Activated CD4-positive, alpha-beta memory T cell treated with anti-CD3 and anti-CD28 coated beads for 36 hours (primary cell): ENCODE data around the gene CTDP1. TPM values are rescaled to one million over a fixed set of nuclear protein-coding genes. Genes with fewer than 3 reads are reported as not detected.

Source experiments
- CTCF ChIA-PET: fragments of 350-600 bp; sonication (Branson Sonifier 250); formaldehyde crosslinking; loops from one replicate; lab custom pipeline; 2021; ENCODE audit warnings: antibody characterized with exemption, inconsistent platforms; lab: Charles Lee
- POLR2A ChIA-PET: fragments of 350-600 bp; sonication (Branson Sonifier 250); formaldehyde crosslinking; loops from one replicate; lab custom pipeline; 2021; ENCODE audit warnings: antibody characterized with exemption; lab: Charles Lee
- DNase-seq: peaks from one replicate; pipeline ENCODE4 v3.0.0-alpha.2; 2020
- H3K27ac Mint-ChIP-seq: one replicate; pipeline ENCODE4 v1.8.0; 2021; ENCODE audit warnings: mixed read lengths
- H3K27me3 Mint-ChIP-seq: one replicate; pipeline ENCODE4 v1.8.0; 2021; ENCODE audit warnings: mixed read lengths
- H3K36me3 Mint-ChIP-seq: one replicate; pipeline ENCODE4 v1.8.0; 2021; ENCODE audit warnings: mixed read lengths
- H3K4me1 Mint-ChIP-seq: one replicate; pipeline ENCODE4 v1.8.0; 2021; ENCODE audit warnings: low read depth, mixed read lengths
- H3K4me3 Mint-ChIP-seq: one replicate; pipeline ENCODE4 v1.8.0; 2021; ENCODE audit warnings: mild to moderate bottlenecking, mixed read lengths
- H3K9me3 Mint-ChIP-seq: one replicate; pipeline ENCODE4 v1.8.0; 2021; ENCODE audit warnings: mixed read lengths
- intact Hi-C: fragments of 100-400 bp; cut with micrococcal nuclease; formaldehyde crosslinking; loops from one replicate; pipeline ENCODE4 v1.15.1; 2023
- total RNA-seq, 2 experiments: library from RNA; stranded (reverse); gene quantifications; one replicate each; pipeline ENCODE4 v1.2.3, GENCODE V29; 2021

CTDP1 gene
- 10 to 100 TPM; 35.4 to 36.0 TPM for total RNA-seq

GRCh38 chr18:79679552-79680099 is at the start of gene CTDP1:
Gene CTDP1, plus strand, starts transcription at chr18:79679803. Its CDS starts 145 bp downstream, at chr18:79679948.
- Mint-ChIP-seq H3K36me3 (peaks cover 35% of the 10 kb centered on the region), H3K9me3 (no peaks in the 10 kb centered on the region), H3K27ac (peak within 1 kb of the TSS; percentile 98), H3K4me1 (peaks cover 67% of the 10 kb centered on the region), H3K4me3 (peak within 1 kb of the TSS; percentile 90), H3K27me3 (no peaks in the 10 kb centered on the region)
- DNase-seq: peak; percentile 93
- CTCF ChIA-PET: interaction anchor here (0.9 kb wide), 1 partner anchor 285 kb away, joined by 3 read pairs; the partner anchor contains the start of gene HSBP1L1
- intact Hi-C loops: loop anchor here (1.0 to 10.0 kb wide), 9 partner anchors 156 to 610 kb away; partner anchors contain the start of genes ADNP2, ATP9B, NFATC1 and RBFA
- POLR2A ChIA-PET: interaction anchor here (1.0 to 1.5 kb wide), 3 partner anchors 157 to 287 kb away, joined by 4 to 7 read pairs (median 4); no protein-coding TSS in a partner anchor

- Mint-ChIP-seq H3K4me1 (peaks cover 3% of the 10 kb centered on the region), H3K4me3 (no peak overlapping the region), H3K27me3 (peaks cover 4% of the 10 kb centered on the region), H3K9me3 (peaks cover 5% of the 10 kb centered on the region), H3K27ac (no peak overlapping the region), H3K36me3 (no peaks in the 10 kb centered on the region)
- no peak for DNase-seq
- ChIA-PET POLR2A (no interaction called here), CTCF (no interaction called here)
- intact Hi-C loops: no loop called here
Measured at GRCh38 chr18:79630281-79631095, 49.1 kb upstream of the CTDP1 start.

GRCh38 chr18:79631096-79631507 is 48.5 kb upstream of the CTDP1 start:
- ChIA-PET POLR2A (no interaction called here), CTCF (no interaction called here)
- DNase-seq: peak; percentile 6
- Mint-ChIP-seq H3K4me1 (peaks cover 3% of the 10 kb centered on the region), H3K4me3 (no peak overlapping the region), H3K36me3 (no peaks in the 10 kb centered on the region), H3K27ac (no peak overlapping the region), H3K9me3 (peaks cover 5% of the 10 kb centered on the region), H3K27me3 (peaks cover 2% of the 10 kb centered on the region)
- intact Hi-C loops: no loop called here

- Mint-ChIP-seq H3K27me3 (peaks cover 2% of the 10 kb centered on the region), H3K36me3 (no peaks in the 10 kb centered on the region), H3K4me1 (peaks cover 3% of the 10 kb centered on the region), H3K27ac (no peak overlapping the region), H3K4me3 (no peak overlapping the region), H3K9me3 (peaks cover 5% of the 10 kb centered on the region)
- CTCF ChIA-PET: no interaction called here
- peak; percentile 5 for DNase-seq
- intact Hi-C loops: no loop called here
- POLR2A ChIA-PET: no interaction called here
Measured at GRCh38 chr18:79631761-79632446, 47.7 kb upstream of the CTDP1 start.

GRCh38 chr18:79632765-79633164 is 46.8 kb upstream of the CTDP1 start:
- CTCF ChIA-PET: interaction anchor here (2.0 kb wide), 1 partner anchor 252 kb away, joined by 8 read pairs; no protein-coding TSS in a partner anchor
- Mint-ChIP-seq H3K36me3 (no peaks in the 10 kb centered on the region), H3K4me1 (peaks cover 3% of the 10 kb centered on the region), H3K27me3 (peaks cover 2% of the 10 kb centered on the region), H3K4me3 (no peak overlapping the region), H3K9me3 (peaks cover 5% of the 10 kb centered on the region), H3K27ac (no peak overlapping the region)
- intact Hi-C loops: no loop called here
- POLR2A ChIA-PET: no interaction called here
- DNase-seq: peak; percentile 4

- DNase-seq: peak; percentile 2
- Mint-ChIP-seq H3K27ac (no peak overlapping the region), H3K4me3 (no peak overlapping the region), H3K4me1 (peaks cover 3% of the 10 kb centered on the region), H3K9me3 (peaks cover 5% of the 10 kb centered on the region), H3K36me3 (no peaks in the 10 kb centered on the region), H3K27me3 (peaks cover 5% of the 10 kb centered on the region)
- intact Hi-C loops: no loop called here
- ChIA-PET POLR2A (no interaction called here), CTCF (interaction anchor here (2.0 kb wide), 1 partner anchor 254 kb away, joined by 8 read pairs; no protein-coding TSS in a partner anchor)
Measured at GRCh38 chr18:79634186-79634585, 45.4 kb upstream of the CTDP1 start.

GRCh38 chr18:79634593-79635426 is 44.8 kb upstream of the CTDP1 start:
- no peak overlapping the region for H3K27ac Mint-ChIP-seq
- peaks cover 3% of the 10 kb centered on the region for H3K4me1 Mint-ChIP-seq
- intact Hi-C loops: no loop called here
- ChIA-PET POLR2A (no interaction called here), CTCF (interaction anchor here (2.0 kb wide), 1 partner anchor 254 kb away, joined by 8 read pairs; no protein-coding TSS in a partner anchor)
- no peaks in the 10 kb centered on the region for H3K36me3 Mint-ChIP-seq
- peaks cover 5% of the 10 kb centered on the region for H3K27me3 Mint-ChIP-seq
- DNase-seq: peak; percentile 1
- peaks cover 5% of the 10 kb centered on the region for H3K9me3 Mint-ChIP-seq
- H3K4me3 Mint-ChIP-seq: no peak overlapping the region

- intact Hi-C loops: no loop called here
- Mint-ChIP-seq H3K27ac (no peak overlapping the region), H3K4me3 (no peak overlapping the region), H3K4me1 (peaks cover 3% of the 10 kb centered on the region), H3K36me3 (no peaks in the 10 kb centered on the region), H3K9me3 (peaks cover 5% of the 10 kb centered on the region), H3K27me3 (peaks cover 8% of the 10 kb centered on the region)
- CTCF ChIA-PET: no interaction called here
- peak; percentile 5 for DNase-seq
- POLR2A ChIA-PET: no interaction called here
Measured at GRCh38 chr18:79635427-79635726, 44.2 kb upstream of the CTDP1 start.

- Mint-ChIP-seq H3K27ac (no peak overlapping the region), H3K9me3 (peaks cover 5% of the 10 kb centered on the region), H3K4me3 (no peak overlapping the region), H3K27me3 (peaks cover 12% of the 10 kb centered on the region), H3K4me1 (no peaks in the 10 kb centered on the region), H3K36me3 (no peaks in the 10 kb centered on the region)
- POLR2A ChIA-PET: no interaction called here
- no peak for DNase-seq
- CTCF ChIA-PET: no interaction called here
- intact Hi-C loops: no loop called here
Measured at GRCh38 chr18:79637181-79637920, 42.3 kb upstream of the CTDP1 start.

GRCh38 chr18:79637921-79638909 is 41.4 kb upstream of the CTDP1 start:
- Mint-ChIP-seq H3K9me3 (peaks cover 5% of the 10 kb centered on the region), H3K4me3 (no peak overlapping the region), H3K27ac (no peak overlapping the region), H3K27me3 (peaks cover 12% of the 10 kb centered on the region), H3K4me1 (no peaks in the 10 kb centered on the region), H3K36me3 (no peaks in the 10 kb centered on the region)
- ChIA-PET CTCF (interaction anchor here (0.6 to 0.7 kb wide), 2 partner anchors 257 to 260 kb away, joined by 3 read pairs; no protein-coding TSS in a partner anchor), POLR2A (no interaction called here)
- no peak for DNase-seq
- intact Hi-C loops: no loop called here
